ENCODE measurements around the gene KLK7.

GRCh38 chr19:51026554-51026831 lies 42.8 kb upstream of the KLK7 start, which contains the start of gene KLK11:
- TF ChIP-seq ZNF274 (IDR thresholded peaks at IDR 0.05; ENCODE audit: low read depth, low read length) (no peak), SUZ12 (IDR thresholded peaks at IDR 0.05; ENCODE audit: extremely low read depth, insufficient read depth, insufficient read length) (no peak)
